Mesenchymal stem cell (in vitro differentiated cells and primary cell): ENCODE measurements around the gene ALDH8A1.

Experiments
- DNase-seq: peaks from one replicate; pipeline ENCODE4 v3.0.0-alpha.2; 2013
- H2AFZ ChIP-seq: one replicate; pipeline ENCODE4 v1.6.1; 2013; ENCODE audit warnings: low read depth, mild to moderate bottlenecking, control low read depth, inconsistent platforms, low read length, moderate library complexity
- H2AK5ac ChIP-seq: 2 replicates; pipeline ENCODE4 v1.6.1; 2013; ENCODE audit warnings: low read length, moderate library complexity, mild to moderate bottlenecking, inconsistent platforms; ENCODE audit not compliant: severe bottlenecking
- H2BK120ac ChIP-seq: one replicate; pipeline ENCODE4 v1.6.1; 2013; ENCODE audit warnings: low read depth, mild to moderate bottlenecking, inconsistent platforms, low read length, moderate library complexity
- H2BK12ac ChIP-seq, 2 experiments: one replicate each; pipeline ENCODE4 v1.6.1; 2013; ENCODE audit warnings: inconsistent platforms in 2 of 2, low read length in 2 of 2, mild to moderate bottlenecking in 2 of 2, moderate library complexity in 2 of 2, control low read depth in 1 of 2
- H2BK15ac ChIP-seq: one replicate; pipeline ENCODE4 v1.6.1; 2013; ENCODE audit warnings: mild to moderate bottlenecking, low read depth, inconsistent platforms; ENCODE audit not compliant: poor library complexity, severe bottlenecking
- H2BK5ac ChIP-seq: 2 replicates; pipeline ENCODE4 v1.6.1; 2013; ENCODE audit warnings: low read depth, mild to moderate bottlenecking, low read length, control low read depth, inconsistent platforms; ENCODE audit not compliant: poor library complexity, severe bottlenecking
- H3K14ac ChIP-seq, 2 experiments: one replicate each; pipeline ENCODE4 v1.6.1; 2013; ENCODE audit warnings: inconsistent platforms in 2 of 2, low read length in 2 of 2, control low read depth in 1 of 2, mild to moderate bottlenecking in 1 of 2, moderate library complexity in 1 of 2
- H3K18ac ChIP-seq, 2 experiments: one replicate each; pipeline ENCODE4 v1.6.1; 2013; ENCODE audit warnings: inconsistent platforms in 2 of 2, low read length in 2 of 2, control low read depth in 1 of 2, low read depth in 1 of 2, mild to moderate bottlenecking in 1 of 2
- H3K23ac ChIP-seq, 2 experiments: one replicate each; pipeline ENCODE4 v1.6.1; 2013; ENCODE audit warnings: inconsistent platforms in 2 of 2, low read length in 2 of 2, mild to moderate bottlenecking in 2 of 2, moderate library complexity in 2 of 2, control low read depth in 1 of 2
- H3K27ac ChIP-seq: 2 replicates; pipeline ENCODE4 v1.5.1; 2013; ENCODE audit warnings: mild to moderate bottlenecking, moderate library complexity, low read length, control low read depth, inconsistent platforms; ENCODE audit not compliant: poor library complexity, severe bottlenecking
- H3K27me3 ChIP-seq, 2 experiments: 2 replicates each; pipeline versions ENCODE4 v1.6.1 to v1.7.0; 2013; ENCODE audit warnings: low read length in 2 of 2, mild to moderate bottlenecking in 2 of 2, moderate library complexity in 2 of 2, control low read depth in 1 of 2, inconsistent platforms in 1 of 2; ENCODE audit not compliant: control insufficient read depth in 1 of 2, insufficient read depth in 1 of 2
- H3K36me3 ChIP-seq, 2 experiments: 2 replicates each; pipeline versions ENCODE4 v1.6.1 to v1.7.0; 2013; ENCODE audit warnings: low read length in 2 of 2, control low read depth in 1 of 2, inconsistent platforms in 1 of 2, low read depth in 1 of 2, mild to moderate bottlenecking in 1 of 2; ENCODE audit not compliant: insufficient read depth in 2 of 2, control insufficient read depth in 1 of 2
- H3K4ac ChIP-seq, 2 experiments: one replicate each; pipeline ENCODE4 v1.6.1; 2013; ENCODE audit warnings: inconsistent platforms in 2 of 2, low read length in 2 of 2, mild to moderate bottlenecking in 2 of 2, moderate library complexity in 2 of 2, control low read depth in 1 of 2, low read depth in 1 of 2
- H3K4me1 ChIP-seq: 2 replicates; pipeline ENCODE4 v1.6.1; 2013; ENCODE audit warnings: low read depth, low read length, control low read depth; ENCODE audit not compliant: control insufficient read depth, insufficient read depth
- H3K4me2 ChIP-seq: 2 replicates; pipeline ENCODE4 v1.6.1; 2013; ENCODE audit warnings: low read length, mild to moderate bottlenecking, inconsistent platforms; ENCODE audit not compliant: poor library complexity, severe bottlenecking
- H3K4me3 ChIP-seq, 2 experiments: 2 replicates each; pipeline versions ENCODE4 v1.5.1 to v1.7.0; 2013; ENCODE audit warnings: low read length in 2 of 2, mild to moderate bottlenecking in 2 of 2, control low read depth in 1 of 2, low read depth in 1 of 2; ENCODE audit not compliant: insufficient read depth in 1 of 2
- H3K79me1 ChIP-seq: replicated peaks from 2 replicates; pipeline ENCODE4 v1.6.1; 2013; ENCODE audit warnings: mild to moderate bottlenecking, control low read depth, low read length, inconsistent platforms; ENCODE audit not compliant: poor library complexity, severe bottlenecking
- H3K9ac ChIP-seq: 2 replicates; pipeline ENCODE4 v1.7.0; 2013; ENCODE audit warnings: mild to moderate bottlenecking, low read length, moderate library complexity
- H3K9me3 ChIP-seq: 2 replicates; pipeline ENCODE4 v1.7.0; 2013; ENCODE audit warnings: mild to moderate bottlenecking, low read length; ENCODE audit not compliant: control insufficient read depth
- H4K8ac ChIP-seq: one replicate; pipeline ENCODE4 v1.6.1; 2013; ENCODE audit warnings: inconsistent platforms, mild to moderate bottlenecking, low read length, moderate library complexity
- H4K91ac ChIP-seq: one replicate; pipeline ENCODE4 v1.6.1; 2013; ENCODE audit warnings: mild to moderate bottlenecking, low read length, inconsistent platforms
- WGBS: methylation state at CpG from one replicate; pipeline ENCODE4 v1.1.7; 2013; ENCODE audit warnings: mixed read lengths; 5-methylcytosine and 5-hydroxymethylcytosine counted together

The ALDH8A1 gene

GRCh38 chr6:134974370-134974769 is 24.5 kb upstream of the ALDH8A1 start:
- H2AK5ac ChIP-seq = no peak overlapping the region
- no peak for DNase-seq
- no peak overlapping the region for H3K4ac ChIP-seq
- H3K14ac ChIP-seq = no peak overlapping the region
- no peak overlapping the region for H2BK12ac ChIP-seq
- H3K36me3 ChIP-seq = peaks cover 4 to 55% of the 10 kb centered on the region in 2 experiments
- no peak overlapping the region for H3K23ac ChIP-seq
- no peak overlapping the region for H4K8ac ChIP-seq
- H3K9me3 ChIP-seq = no peaks in the 10 kb centered on the region
- no peak overlapping the region for H2BK15ac ChIP-seq
- no peak overlapping the region for H3K4me3 ChIP-seq
- H4K91ac ChIP-seq = no peak overlapping the region
- H3K4me1 ChIP-seq = no peaks in the 10 kb centered on the region
- H3K4me2 ChIP-seq = no peak overlapping the region
- no peak overlapping the region for H2BK5ac ChIP-seq
- no peak overlapping the region for H2BK120ac ChIP-seq
- WGBS = 91% methylated on average over 1 of the region's 1 CpG
- H3K79me1 ChIP-seq = peaks cover 6% of the 10 kb centered on the region
- no peak overlapping the region for H3K9ac ChIP-seq
- no peak overlapping the region for H3K27ac ChIP-seq
- no peak overlapping the region for H3K18ac ChIP-seq
- H3K27me3 ChIP-seq = no peaks in the 10 kb centered on the region
- no peak overlapping the region for H2AFZ ChIP-seq

DNA sequence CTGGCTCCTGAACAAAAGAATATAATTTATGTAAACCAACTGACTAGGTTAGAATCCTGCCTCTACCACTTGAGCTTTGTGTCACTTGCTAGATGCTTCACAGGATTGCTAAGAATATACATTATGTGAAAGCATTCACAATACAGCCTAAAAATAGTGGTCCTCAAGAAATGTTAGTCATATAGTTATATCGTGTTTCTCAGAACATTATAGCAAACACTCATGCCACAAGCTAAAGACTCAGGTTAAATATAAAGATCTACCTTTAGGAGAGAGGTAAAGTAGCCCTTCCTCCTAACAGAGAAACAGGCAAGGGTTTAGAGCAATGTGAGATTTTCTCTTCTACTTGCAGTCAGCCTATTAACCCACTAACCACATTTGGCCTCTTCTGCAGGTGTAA is 17.8 kb upstream of the ALDH8A1 start:
- H3K23ac ChIP-seq = no peak overlapping the region
- no peak overlapping the region for H2AFZ ChIP-seq
- peaks cover 7% of the 10 kb centered on the region for H3K79me1 ChIP-seq
- H4K8ac ChIP-seq = no peak overlapping the region
- no peak overlapping the region for H3K4ac ChIP-seq
- H2BK5ac ChIP-seq = no peak overlapping the region
- H3K4me2 ChIP-seq = no peak overlapping the region
- H2BK120ac ChIP-seq = no peak overlapping the region
- H3K18ac ChIP-seq = no peak overlapping the region
- H3K14ac ChIP-seq = no peak overlapping the region
- no peak overlapping the region for H2BK15ac ChIP-seq
- no peaks in the 10 kb centered on the region for H3K27me3 ChIP-seq
- no peak overlapping the region for H2AK5ac ChIP-seq
- DNase-seq = no peak
- no CpG with 5 or more reads among the region's 1 CpG for WGBS
- peaks cover 9 to 60% of the 10 kb centered on the region in 2 experiments for H3K36me3 ChIP-seq
- H4K91ac ChIP-seq = no peak overlapping the region
- no peak overlapping the region for H3K4me3 ChIP-seq
- H3K9me3 ChIP-seq = no peaks in the 10 kb centered on the region
- H2BK12ac ChIP-seq = no peak overlapping the region
- H3K9ac ChIP-seq = no peak overlapping the region
- no peaks in the 10 kb centered on the region for H3K4me1 ChIP-seq
- no peak overlapping the region for H3K27ac ChIP-seq

DNA sequence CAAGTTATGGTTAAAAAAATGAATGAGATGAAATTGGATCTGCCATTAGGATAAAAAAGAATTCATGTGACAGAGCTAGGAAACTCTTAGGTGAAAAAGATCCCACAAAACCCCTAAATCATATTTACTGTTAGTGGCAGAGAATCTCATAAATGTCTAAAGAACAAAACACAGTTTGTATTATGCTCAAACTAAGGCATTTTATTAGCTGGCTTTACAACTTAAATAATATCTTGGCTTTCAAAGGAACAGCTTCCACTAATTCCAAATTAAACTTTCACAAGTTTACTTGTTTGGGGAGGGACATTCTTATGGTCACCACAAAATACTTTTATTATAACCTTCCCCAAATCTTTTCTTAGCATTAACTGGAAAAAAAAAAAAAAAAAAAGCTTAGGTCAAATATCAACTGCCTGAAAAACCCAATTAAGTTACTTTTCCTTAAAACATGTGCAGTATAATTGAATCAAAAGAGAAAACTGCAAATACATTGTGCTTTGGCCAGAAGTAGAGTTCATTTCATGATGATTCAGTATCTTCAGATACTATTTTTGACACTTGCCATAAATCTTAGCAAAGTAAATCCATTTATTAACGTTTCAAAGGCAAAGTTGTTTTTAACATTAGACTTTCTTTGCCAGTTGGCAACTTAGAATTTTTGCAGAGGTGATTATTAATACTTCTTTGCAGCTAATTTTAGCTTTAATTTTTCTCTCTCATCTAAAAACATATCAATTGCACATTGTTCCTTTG is 14.7 kb upstream of the ALDH8A1 start:
- H3K9ac ChIP-seq = no peak overlapping the region
- peaks cover 5 to 78% of the 10 kb centered on the region in 2 experiments for H3K36me3 ChIP-seq
- no peak overlapping the region for H2AK5ac ChIP-seq
- H2AFZ ChIP-seq = no peak overlapping the region
- no peak overlapping the region for H2BK15ac ChIP-seq
- no peak overlapping the region for H4K8ac ChIP-seq
- peaks cover 5% of the 10 kb centered on the region for H3K79me1 ChIP-seq
- H3K4me2 ChIP-seq = no peak overlapping the region
- no peak overlapping the region for H3K4ac ChIP-seq
- H2BK5ac ChIP-seq = no peak overlapping the region
- H3K4me3 ChIP-seq = no peak overlapping the region
- no peak overlapping the region for H2BK120ac ChIP-seq
- peaks cover 20% of the 10 kb centered on the region for H3K9me3 ChIP-seq
- H3K27ac ChIP-seq = no peak overlapping the region
- no peak overlapping the region for H4K91ac ChIP-seq
- no CpG with 5 or more reads among the region's 1 CpG for WGBS
- no peak overlapping the region for H2BK12ac ChIP-seq
- H3K23ac ChIP-seq = no peak overlapping the region
- no peak overlapping the region for H3K14ac ChIP-seq
- no peaks in the 10 kb centered on the region for H3K4me1 ChIP-seq
- no peak overlapping the region for H3K18ac ChIP-seq
- no peak for DNase-seq
- H3K27me3 ChIP-seq = no peaks in the 10 kb centered on the region

DNA sequence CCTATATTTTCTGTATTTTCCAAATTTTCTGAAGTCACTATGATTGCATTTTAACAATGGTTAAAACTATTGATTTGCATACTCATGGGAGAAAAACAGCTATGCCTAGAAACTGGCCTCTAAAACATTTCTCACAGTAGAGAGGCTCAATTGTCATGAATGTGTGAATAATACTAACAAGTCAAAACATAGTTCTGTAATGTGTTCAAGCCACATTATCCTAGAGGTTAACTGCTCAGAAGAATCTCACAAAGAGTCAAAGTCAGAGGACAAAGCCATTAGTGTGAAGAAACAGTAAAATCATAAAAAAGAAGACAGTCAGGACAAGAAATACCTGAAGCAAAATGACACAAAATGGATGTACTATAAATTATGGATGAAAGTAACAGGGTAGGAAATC is 12.5 kb upstream of the ALDH8A1 start:
- H3K9ac ChIP-seq = no peak overlapping the region
- no peak overlapping the region for H3K18ac ChIP-seq

More for the DNA sequence above, 12.5 kb upstream of the ALDH8A1 start:
- Histone ChIP-seq H2AK5ac (no peak overlapping the region), H4K8ac (no peak overlapping the region), H3K23ac (no peak overlapping the region), H2BK120ac (no peak overlapping the region), H3K4me3 (no peak overlapping the region), H3K4me1 (no peaks in the 10 kb centered on the region), H2AFZ (no peak overlapping the region), H3K27me3 (no peaks in the 10 kb centered on the region), H2BK12ac (no peak overlapping the region), H2BK5ac (no peak overlapping the region), H4K91ac (no peak overlapping the region), H2BK15ac (no peak overlapping the region), H3K4me2 (no peak overlapping the region), H3K4ac (no peak overlapping the region), H3K27ac (no peak overlapping the region), H3K36me3 (peaks cover 8 to 79% of the 10 kb centered on the region in 2 experiments), H3K14ac (no peak overlapping the region), H3K9me3 (peaks cover 29% of the 10 kb centered on the region), H3K79me1 (peaks cover 2% of the 10 kb centered on the region)
- no peak for DNase-seq
